GM12872 (cell line): ENCODE results near the gene SMURF1.

Source experiments
- TF ChIP-seq, protein P1 (sequence below): IDR thresholded peaks from 3 replicates; pipeline ENCODE4 v1.5.1; 2011; ENCODE audit warnings: low read depth, mild to moderate bottlenecking, low read length, moderate library complexity; ENCODE audit not compliant: insufficient read depth

SMURF1 gene

DNA sequence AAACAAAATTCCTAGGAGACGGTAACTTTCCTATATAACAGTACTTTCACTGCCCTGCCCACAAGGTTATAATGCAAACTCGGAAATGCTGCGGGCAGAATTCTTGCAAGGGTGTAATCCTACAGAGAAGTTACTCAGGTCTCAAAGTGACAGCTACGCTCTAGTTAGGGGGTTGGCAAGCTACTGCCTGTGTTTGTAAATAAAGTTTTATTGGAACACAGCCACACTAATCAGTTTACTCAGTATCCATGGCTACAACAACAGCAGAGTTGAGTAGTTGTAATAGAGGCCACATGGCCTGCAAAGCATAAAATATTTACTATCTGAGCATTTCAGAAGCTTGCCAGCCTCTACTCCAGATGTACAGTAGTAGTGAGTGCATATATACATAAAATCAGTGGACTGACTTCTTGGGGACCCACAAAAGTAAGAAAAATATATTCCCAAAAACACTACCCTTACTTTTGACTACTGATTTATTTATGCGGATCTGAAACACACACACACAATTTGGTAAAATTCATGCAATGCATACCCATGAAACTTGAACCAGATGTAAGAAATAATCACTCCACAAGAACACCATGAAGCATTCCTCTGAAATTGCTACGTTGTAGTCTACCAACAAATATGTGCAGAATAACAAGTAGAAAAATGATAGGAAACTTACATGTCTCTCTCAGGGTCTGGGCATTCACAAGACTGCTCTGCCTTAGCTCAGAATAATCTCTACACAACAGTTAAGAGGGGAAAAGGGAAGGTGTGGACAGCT lies 53.0 kb downstream of the SMURF1 start:
- TF ChIP-seq, protein P1, sequence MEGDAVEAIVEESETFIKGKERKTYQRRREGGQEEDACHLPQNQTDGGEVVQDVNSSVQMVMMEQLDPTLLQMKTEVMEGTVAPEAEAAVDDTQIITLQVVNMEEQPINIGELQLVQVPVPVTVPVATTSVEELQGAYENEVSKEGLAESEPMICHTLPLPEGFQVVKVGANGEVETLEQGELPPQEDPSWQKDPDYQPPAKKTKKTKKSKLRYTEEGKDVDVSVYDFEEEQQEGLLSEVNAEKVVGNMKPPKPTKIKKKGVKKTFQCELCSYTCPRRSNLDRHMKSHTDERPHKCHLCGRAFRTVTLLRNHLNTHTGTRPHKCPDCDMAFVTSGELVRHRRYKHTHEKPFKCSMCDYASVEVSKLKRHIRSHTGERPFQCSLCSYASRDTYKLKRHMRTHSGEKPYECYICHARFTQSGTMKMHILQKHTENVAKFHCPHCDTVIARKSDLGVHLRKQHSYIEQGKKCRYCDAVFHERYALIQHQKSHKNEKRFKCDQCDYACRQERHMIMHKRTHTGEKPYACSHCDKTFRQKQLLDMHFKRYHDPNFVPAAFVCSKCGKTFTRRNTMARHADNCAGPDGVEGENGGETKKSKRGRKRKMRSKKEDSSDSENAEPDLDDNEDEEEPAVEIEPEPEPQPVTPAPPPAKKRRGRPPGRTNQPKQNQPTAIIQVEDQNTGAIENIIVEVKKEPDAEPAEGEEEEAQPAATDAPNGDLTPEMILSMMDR: no peak

DNA sequence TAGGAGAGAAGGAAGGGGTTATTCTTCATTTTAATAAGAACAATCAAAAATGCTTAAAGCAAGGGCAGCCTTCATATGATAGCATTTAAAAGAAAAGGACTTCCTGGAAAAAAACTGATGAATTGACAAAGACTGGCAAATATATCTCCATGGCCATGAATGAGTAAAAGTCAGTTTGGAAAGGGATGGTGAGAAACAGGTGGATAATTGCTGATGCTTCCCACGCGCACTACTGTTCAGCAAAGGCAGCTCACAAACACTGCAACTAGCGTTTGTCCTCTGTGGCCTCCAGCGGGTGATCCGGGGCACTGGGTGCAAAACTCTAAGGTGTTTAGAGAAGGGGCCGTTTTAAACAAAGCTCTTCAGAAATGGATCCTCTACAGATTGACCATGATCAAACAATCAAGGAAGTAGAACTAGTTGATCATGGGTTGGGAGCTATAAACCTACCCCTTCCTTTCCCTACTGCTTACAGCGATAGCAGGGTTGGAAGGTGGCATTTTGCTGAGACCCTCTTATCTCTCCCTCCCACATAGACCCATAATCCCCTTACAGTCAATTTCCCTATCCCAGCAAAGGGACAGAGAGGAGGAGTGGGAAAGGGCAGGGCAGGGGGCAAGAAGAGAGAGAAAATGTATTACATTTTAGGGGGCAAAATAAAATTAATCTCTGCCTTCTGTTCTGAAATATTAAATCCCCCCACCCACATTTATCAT lies 53.8 kb downstream of the SMURF1 start:
- TF ChIP-seq, protein P1: no peak

DNA sequence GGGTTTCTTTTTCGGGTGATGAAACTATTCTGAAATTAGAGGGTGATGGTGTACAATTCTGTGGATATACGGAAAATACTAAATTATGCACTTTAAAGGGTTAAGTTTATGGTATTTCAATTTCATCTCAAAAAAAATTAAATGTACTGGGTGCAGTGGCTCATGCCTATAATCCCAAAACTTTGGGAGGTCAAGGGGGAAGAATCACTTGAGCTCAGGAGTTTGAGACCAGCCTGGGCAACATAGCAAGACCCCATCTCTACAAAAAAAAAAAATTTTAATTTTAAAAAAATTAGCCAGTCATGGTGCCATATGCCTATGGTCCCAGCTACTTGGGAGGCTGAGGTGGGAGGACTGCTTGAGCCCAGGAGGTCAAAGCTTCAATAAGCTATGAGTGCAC lies 57.0 kb downstream of the SMURF1 start:
- TF ChIP-seq, protein P1: no peak

DNA sequence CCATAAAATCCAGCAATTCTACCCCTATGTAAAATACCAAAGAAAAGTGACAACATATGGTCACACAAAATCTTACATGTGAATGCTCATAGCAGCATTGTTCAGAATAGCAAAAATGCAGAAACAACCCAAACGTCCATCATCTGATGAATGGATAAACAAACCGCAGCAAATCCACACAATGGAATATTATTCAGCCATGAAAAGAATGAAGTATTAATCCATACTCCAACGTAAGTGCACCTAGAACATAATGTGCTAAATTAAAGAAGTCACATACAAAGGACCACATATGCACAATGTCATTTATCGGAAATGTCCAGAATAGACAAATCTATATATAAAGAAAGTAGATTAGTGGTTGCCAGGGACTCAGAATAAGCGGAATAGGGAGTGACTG lies 57.4 kb downstream of the SMURF1 start:
- TF ChIP-seq, protein P1: no peak

DNA sequence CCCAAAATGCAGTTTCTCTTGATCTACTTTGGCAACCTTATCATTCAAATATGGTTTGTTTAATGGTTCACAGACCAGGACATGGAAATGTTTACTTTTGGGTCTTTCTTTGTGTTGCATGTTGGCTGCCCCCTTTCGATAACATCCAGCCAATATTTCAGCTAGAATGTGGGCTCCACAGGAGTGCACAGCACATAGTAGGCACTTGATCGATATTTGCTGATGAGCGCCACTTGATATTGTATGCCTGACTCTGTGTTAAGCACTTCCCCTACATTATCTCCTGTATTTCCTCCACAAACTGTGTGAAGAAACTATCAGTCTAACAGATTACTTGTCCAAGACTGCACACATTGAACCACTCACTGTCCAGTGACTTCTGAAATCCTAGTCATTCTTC lies 60.2 kb downstream of the SMURF1 start:
- TF ChIP-seq, protein P1: no peak

DNA sequence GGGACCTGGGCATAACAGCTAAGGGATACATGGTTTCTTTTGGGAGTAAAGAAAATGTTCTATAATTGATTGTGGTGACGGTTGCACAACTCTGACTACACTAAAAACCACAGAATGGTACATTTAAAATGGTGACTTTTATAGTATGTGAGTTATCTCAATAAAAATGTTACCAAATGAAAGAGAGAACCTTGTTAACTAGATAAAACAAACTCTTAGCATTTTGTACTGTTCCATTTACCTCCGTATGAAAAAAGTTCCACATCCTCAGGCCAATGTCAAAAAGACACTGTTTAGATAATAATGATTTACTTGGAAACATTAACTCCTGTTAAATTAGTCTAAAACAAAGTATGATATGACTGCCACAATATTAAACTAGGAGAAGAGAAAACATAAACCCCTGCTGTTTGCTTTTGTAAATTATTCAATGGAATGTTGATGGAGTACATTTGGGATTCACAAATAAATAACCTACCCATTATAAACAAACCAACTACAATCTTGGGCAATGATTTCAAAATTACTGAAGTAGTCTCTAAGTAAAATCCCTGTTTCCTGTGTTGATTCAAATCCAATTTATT lies 60.7 kb downstream of the SMURF1 start:
- TF ChIP-seq, protein P1: no peak

DNA sequence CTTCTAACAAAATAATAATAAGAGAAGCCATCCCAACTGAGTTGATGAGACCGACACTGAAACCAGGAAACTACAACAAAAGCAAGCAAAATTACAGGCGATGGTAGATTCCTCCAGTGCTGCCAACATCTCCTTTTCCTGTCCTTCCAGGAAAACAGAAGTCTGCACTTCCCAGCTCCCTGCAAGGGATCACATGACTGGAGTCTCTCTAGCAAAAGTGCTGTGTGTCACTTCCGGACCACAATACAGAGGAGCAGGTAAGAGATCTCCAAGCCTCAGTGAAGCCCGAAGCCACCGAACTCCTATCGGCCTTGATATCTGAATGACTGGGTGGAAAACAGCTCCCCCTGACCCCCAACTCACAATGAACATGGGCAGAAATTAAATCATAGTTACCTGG lies 63.2 kb downstream of the SMURF1 start:
- TF ChIP-seq, protein P1: no peak
